Measurements from ENCODE around the gene MYL12B. TPM values are rescaled to one million over a fixed set of nuclear protein-coding genes. Genes with fewer than 3 reads are reported as not detected.

MYL12B gene
- total RNA-seq, 2 experiments from 2014 or later = 282 to 301 TPM

Other genes with a start within 250 kb of the MYL12B start
- gene LPIN2, start 249.0 kb upstream of the MYL12B start, total RNA-seq = 10 to 100 TPM; 82.6 to 95.3 TPM
- under 1 TPM; 0.89 to 0.95 TPM for gene MYOM1, start 42.2 kb upstream of the MYL12B start, total RNA-seq
- 100 to 1,000 TPM; 451 to 485 TPM for gene MYL12A, start 14.3 kb upstream of the MYL12B start, total RNA-seq
- gene TGIF1, start 188.0 kb downstream of the MYL12B start, total RNA-seq = 10 to 100 TPM; 42.7 to 46.3 TPM

Data from activated CD4-positive, alpha-beta T cell treated with anti-CD3 and anti-CD28 coated beads for 36 hours (primary cell).